ENCODE measurements around the gene SKAP2.

GRCh38 chr7:26684447-26684846 lies 179.9 kb downstream of the SKAP2 start:
- no peak for TF ChIP-seq POLR2AphosphoS5 (IDR thresholded peaks at IDR 0.05; ENCODE audit: low read depth, low read length)
- no peak for TF ChIP-seq CTCF (IDR thresholded peaks at IDR 0.05)
- no peak for TF ChIP-seq REST (IDR thresholded peaks at IDR 0.05; ENCODE audit: insufficient read depth in 1 of 2, low read depth in 2 of 2, low read length in 1 of 2)
- TF ChIP-seq TCF7L2 (IDR thresholded peaks at IDR 0.05; ENCODE audit: low read depth, low read length), result no peak
- no peak for TF ChIP-seq SIN3A (IDR thresholded peaks at IDR 0.05; ENCODE audit: borderline replicate concordance, insufficient read depth, low read depth, low read length)

Measured in Panc1 (cell line).